ENCODE measurements around the gene SPHK2.
A peak's percentile ranks its signal among the peaks of the same experiment; 100 is the strongest.

The SPHK2 gene

DNA sequence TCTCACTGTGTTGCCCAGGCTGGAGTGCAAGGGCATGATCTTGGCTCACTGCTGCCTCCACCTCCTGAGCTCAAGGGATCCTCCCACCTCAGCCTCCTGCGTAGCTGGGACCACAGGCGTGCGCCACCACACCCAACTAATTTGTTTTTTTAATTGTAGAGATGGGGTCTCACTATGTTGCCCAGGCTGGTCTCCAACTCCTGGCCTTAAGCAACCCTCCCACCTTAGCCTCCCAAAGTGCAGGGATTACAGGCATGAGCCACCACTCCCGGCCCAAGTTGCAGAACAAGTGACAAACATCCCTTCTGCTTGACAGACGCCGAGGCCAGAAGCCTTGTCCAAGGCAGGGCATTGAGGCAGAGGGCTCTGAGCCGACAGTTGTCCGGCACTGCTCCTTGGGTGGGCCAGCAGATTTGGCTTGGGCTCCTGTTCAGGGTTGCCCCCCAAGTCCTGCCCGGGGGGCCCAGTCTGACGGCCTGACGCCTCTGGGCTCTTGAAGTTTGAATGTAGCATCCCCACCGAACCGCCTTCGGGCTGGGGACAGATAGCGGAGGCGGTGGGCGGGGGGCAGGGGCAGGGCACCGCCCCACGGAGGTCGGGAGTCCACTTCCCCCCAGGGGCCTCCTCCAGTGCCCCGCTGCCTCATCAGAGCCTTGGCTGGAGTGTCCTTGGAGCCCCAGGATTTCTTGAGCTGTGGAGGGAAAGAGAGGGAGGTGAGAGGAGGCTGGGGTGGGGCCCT, 18.5 kb upstream of the SPHK2 start:
- no peak overlapping the region for H3K9ac ChIP-seq
- no peak overlapping the region for H3K4me3 ChIP-seq
- H3K27me3 ChIP-seq: peaks cover 0 to 6% (median 0%) of the 10 kb centered on the region in 11 experiments; a peak in 1 of 22 replicates
- no peak overlapping the region for H3K27ac ChIP-seq
- H3K4me2 ChIP-seq: no peak overlapping the region
- peaks cover 19 to 32% (median 27%) of the 10 kb centered on the region in 10 experiments for H3K4me1 ChIP-seq
- no peaks in the 10 kb centered on the region for H3K9me3 ChIP-seq (replicated peaks in 1 of 11)
- no peaks in the 10 kb centered on the region for H3K36me3 ChIP-seq
- TF ChIP-seq Cebpa-rat (IDR thresholded peaks at IDR 0.05): no peak
- H4K20me1 ChIP-seq: no peaks in the 10 kb centered on the region

DNA sequence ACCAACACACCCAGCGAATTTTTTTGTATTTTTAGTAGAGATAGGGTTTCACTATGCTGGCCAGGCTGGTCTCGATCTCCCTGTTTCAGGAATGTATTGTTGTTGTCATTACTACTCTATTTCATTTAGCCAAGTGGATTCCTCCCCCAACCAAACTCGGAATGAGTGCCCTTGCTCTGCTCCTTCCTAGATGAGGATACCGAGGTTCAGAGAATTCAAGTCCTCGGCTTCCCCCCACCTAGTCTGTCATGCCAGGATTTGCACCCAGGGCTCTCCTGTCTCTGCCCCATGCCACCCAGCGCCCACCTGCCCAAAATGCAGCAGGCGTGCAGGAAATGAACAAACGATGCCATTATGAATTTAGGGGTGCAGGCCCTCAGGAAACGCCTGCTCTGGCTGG, 16.3 kb upstream of the SPHK2 start:
- Histone ChIP-seq H4K20me1 (no peaks in the 10 kb centered on the region), H3K27ac (no peak overlapping the region), H3K4me1 (peaks cover 6 to 19% (median 11%) of the 10 kb centered on the region in 10 experiments; a peak in 16 of 20 replicates), H3K36me3 (no peaks in the 10 kb centered on the region), H3K27me3 (peaks cover 0 to 6% (median 0%) of the 10 kb centered on the region in 11 experiments; a peak in 1 of 22 replicates), H3K9ac (no peak overlapping the region), H3K4me3 (no peak overlapping the region), H3K4me2 (no peak overlapping the region), H3K9me3 (replicated peaks in 1 of 11) (no peaks in the 10 kb centered on the region)
- TF ChIP-seq Cebpa-rat (IDR thresholded peaks at IDR 0.05): no peak

DNA sequence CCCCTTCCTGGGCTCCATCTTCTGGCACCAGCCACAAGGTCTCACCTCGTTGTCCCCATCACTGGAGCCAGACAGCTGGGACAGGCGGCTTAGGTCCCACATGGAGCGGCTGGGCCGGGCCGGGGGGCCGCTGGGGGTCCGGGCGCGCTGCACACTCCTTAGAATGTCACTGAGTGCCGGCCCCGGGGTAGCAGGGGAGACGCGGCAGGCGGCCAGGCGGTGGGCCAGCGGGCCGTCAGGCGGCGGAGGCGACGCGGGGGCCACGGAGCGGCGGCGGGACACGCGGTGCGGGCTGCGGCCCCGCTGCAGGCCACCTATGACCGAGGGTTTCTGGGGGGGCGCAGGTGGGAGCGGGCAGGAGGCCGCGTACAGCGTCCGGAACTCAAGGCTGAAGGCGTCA, 15.9 kb upstream of the SPHK2 start:
- no peak overlapping the region for H3K9ac ChIP-seq
- H3K36me3 ChIP-seq: no peaks in the 10 kb centered on the region
- no peaks in the 10 kb centered on the region for H4K20me1 ChIP-seq
- no peaks in the 10 kb centered on the region for H3K9me3 ChIP-seq (replicated peaks in 1 of 11)
- H3K4me3 ChIP-seq: no peak overlapping the region
- TF ChIP-seq Cebpa-rat (IDR thresholded peaks at IDR 0.05): no peak
- peaks cover 0 to 6% (median 0%) of the 10 kb centered on the region in 11 experiments; a peak in 1 of 22 replicates for H3K27me3 ChIP-seq
- peaks cover 8 to 21% (median 12%) of the 10 kb centered on the region in 10 experiments; a peak in 18 of 20 replicates for H3K4me1 ChIP-seq
- H3K27ac ChIP-seq: no peak overlapping the region
- no peak overlapping the region for H3K4me2 ChIP-seq

DNA sequence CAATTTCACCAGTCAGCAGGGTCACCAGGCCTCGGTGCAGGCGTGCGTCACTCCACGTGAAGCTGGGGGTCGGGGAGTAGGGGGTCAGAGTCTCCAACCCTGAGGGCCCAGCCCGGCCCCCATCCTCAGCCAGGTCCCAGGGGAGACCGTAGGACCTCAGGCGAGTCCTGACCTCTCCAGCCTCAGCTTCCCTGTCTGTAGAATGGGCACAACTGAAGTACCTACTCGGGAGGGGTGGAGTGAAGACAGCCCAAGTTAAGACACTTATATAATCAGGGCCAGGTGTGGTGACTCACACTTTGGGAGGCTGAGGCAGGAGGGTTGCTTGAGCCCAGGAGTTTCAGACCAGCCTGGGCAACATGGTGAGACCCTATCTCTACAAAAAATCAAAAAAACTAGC, 15.5 kb upstream of the SPHK2 start:
- no peaks in the 10 kb centered on the region for H4K20me1 ChIP-seq
- peaks cover 10 to 25% (median 14%) of the 10 kb centered on the region in 10 experiments; a peak in 18 of 20 replicates for H3K4me1 ChIP-seq
- H3K9me3 ChIP-seq (replicated peaks in 1 of 11): no peaks in the 10 kb centered on the region
- H3K36me3 ChIP-seq: no peaks in the 10 kb centered on the region
- no peak for TF ChIP-seq Cebpa-rat (IDR thresholded peaks at IDR 0.05)
- peaks cover 0 to 4% (median 0%) of the 10 kb centered on the region in 11 experiments; a peak in 1 of 22 replicates for H3K27me3 ChIP-seq
- no peak overlapping the region for H3K4me3 ChIP-seq
- H3K9ac ChIP-seq: no peak overlapping the region
- no peak overlapping the region for H3K4me2 ChIP-seq
- no peak overlapping the region for H3K27ac ChIP-seq

GRCh38 chr19:48606463-48607358, 12.6 kb upstream of the SPHK2 start, which contains the start of gene SPACA4:
TSS of gene SPACA4 (plus strand) at chr19:48606742. CDS start at chr19:48606979, 237 bp downstream.
- H3K4me2 ChIP-seq: no peak within 1 kb of the TSS
- TF ChIP-seq Cebpa-rat (IDR thresholded peaks at IDR 0.05): no peak
- H3K9me3 ChIP-seq (replicated peaks in 1 of 11): no peaks in the 10 kb centered on the region
- H4K20me1 ChIP-seq: peaks cover 0 to under 1% (median 0%) of the 10 kb centered on the region in 11 experiments; a peak in 1 of 22 replicates
- H3K4me1 ChIP-seq: peaks cover 8 to 23% (median 13%) of the 10 kb centered on the region in 10 experiments; a peak in 17 of 20 replicates
- H3K36me3 ChIP-seq: no peaks in the 10 kb centered on the region
- no peak within 1 kb of the TSS; a peak in 1 of 22 replicates for H3K27ac ChIP-seq
- H3K4me3 ChIP-seq: no peak within 1 kb of the TSS
- H3K27me3 ChIP-seq: no peaks in the 10 kb centered on the region
- peak within 1 kb of the TSS in 4 of 11 experiments; percentile 3 to 12 (median 8); a peak in 2 of 22 replicates for H3K9ac ChIP-seq

DNA sequence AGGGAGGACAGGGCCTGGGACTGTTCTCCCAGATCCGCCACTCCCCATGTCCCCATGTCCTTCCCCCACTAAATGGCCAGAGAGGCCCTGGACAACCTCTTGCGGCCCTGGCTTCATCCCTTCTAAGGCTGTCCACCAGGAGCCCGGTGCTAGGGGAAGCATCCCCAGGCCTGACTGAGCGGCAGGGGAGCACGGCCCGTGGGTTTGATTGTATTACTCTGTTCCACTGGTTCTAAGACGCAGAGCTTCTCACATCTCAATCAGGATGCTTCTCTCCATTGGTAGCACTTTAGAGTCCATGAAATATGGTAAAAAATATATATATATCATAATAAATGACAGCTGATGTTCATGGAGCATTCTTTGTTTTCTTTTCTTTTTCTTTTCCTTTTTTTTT, 11.9 kb upstream of the SPHK2 start:
- no peaks in the 10 kb centered on the region for H3K36me3 ChIP-seq
- no peak overlapping the region for H3K4me2 ChIP-seq
- H3K9ac ChIP-seq: 0 out of 22 replicates have a peak overlapping the region, but pooled peaks of 1 of the 11 experiments have one; percentile 3
- no peak overlapping the region for H3K4me3 ChIP-seq
- no peaks in the 10 kb centered on the region for H3K9me3 ChIP-seq (replicated peaks in 1 of 11)
- peaks cover 0 to 7% (median 0%) of the 10 kb centered on the region in 11 experiments; a peak in 1 of 22 replicates for H4K20me1 ChIP-seq
- no peak for TF ChIP-seq Cebpa-rat (IDR thresholded peaks at IDR 0.05)
- H3K27ac ChIP-seq: no peak overlapping the region; a peak in 1 of 22 replicates
- peaks cover 7 to 17% (median 12%) of the 10 kb centered on the region in 10 experiments; a peak in 17 of 20 replicates for H3K4me1 ChIP-seq
- H3K27me3 ChIP-seq: no peaks in the 10 kb centered on the region

GRCh38 chr19:48608798-48609263, 10.5 kb upstream of the SPHK2 start:
- Histone ChIP-seq H3K4me3 (no peak overlapping the region; a peak in 1 of 20 replicates), H3K4me1 (peaks cover 6 to 26% (median 16%) of the 10 kb centered on the region in 10 experiments; a peak in 15 of 20 replicates), H3K36me3 (peaks cover 0 to 12% (median 9%) of the 10 kb centered on the region in 11 experiments; a peak in 7 of 22 replicates), H3K4me2 (peak overlapping the region; percentile 36 to 75 (median 49); a peak in 21 of 22 replicates), H3K9me3 (replicated peaks in 1 of 11) (no peaks in the 10 kb centered on the region), H3K9ac (peak overlapping the region in 10 of 11 experiments; percentile 40 to 67 (median 55); a peak in 16 of 22 replicates), H4K20me1 (peaks cover 0 to 22% (median 12%) of the 10 kb centered on the region in 11 experiments; a peak in 18 of 22 replicates), H3K27me3 (no peaks in the 10 kb centered on the region), H3K27ac (peak overlapping the region in 8 of 11 experiments; percentile 40 to 67 (median 56); a peak in 15 of 22 replicates)
- TF ChIP-seq Cebpa-rat (IDR thresholded peaks at IDR 0.05): no peak

- H4K20me1 ChIP-seq: peaks cover 0 to 30% (median 20%) of the 10 kb centered on the region in 11 experiments; a peak in 20 of 22 replicates
- H3K9me3 ChIP-seq (replicated peaks in 1 of 11): no peaks in the 10 kb centered on the region
- no peak overlapping the region for H3K4me3 ChIP-seq
- H3K36me3 ChIP-seq: peaks cover under 1 to 20% (median 9%) of the 10 kb centered on the region in 11 experiments; a peak in 18 of 22 replicates
- no peak for TF ChIP-seq Cebpa-rat (IDR thresholded peaks at IDR 0.05)
- no peaks in the 10 kb centered on the region for H3K27me3 ChIP-seq
- H3K9ac ChIP-seq: peak overlapping the region in 7 of 11 experiments; percentile 46 to 67 (median 60); a peak in 7 of 22 replicates
- H3K4me2 ChIP-seq: peak overlapping the region in 7 of 11 experiments; percentile 40 to 61 (median 49); a peak in 8 of 22 replicates
- H3K27ac ChIP-seq: peak overlapping the region in 3 of 11 experiments; percentile 48 to 56 (median 51); a peak in 4 of 22 replicates
- peaks cover 6 to 29% (median 16%) of the 10 kb centered on the region in 10 experiments; a peak in 15 of 20 replicates for H3K4me1 ChIP-seq
Measured at GRCh38 chr19:48609571-48610108, 9.7 kb upstream of the SPHK2 start.

All from BLaER1 treated with 17β-estradiol and CSF1 and Interleukin-3, amounts not matched to agents 10 nM and 100 nM (cell line).